NCI-H1417 treated with DMSO at 0.1 percent for 48 hours (cell line): Measurements from ENCODE around the gene DLG5.

Experiments
- DNase-seq: peaks from one replicate; lab custom pipeline; 2025; lab: John Stamatoyannopoulos, UW

Gene DLG5

DNA sequence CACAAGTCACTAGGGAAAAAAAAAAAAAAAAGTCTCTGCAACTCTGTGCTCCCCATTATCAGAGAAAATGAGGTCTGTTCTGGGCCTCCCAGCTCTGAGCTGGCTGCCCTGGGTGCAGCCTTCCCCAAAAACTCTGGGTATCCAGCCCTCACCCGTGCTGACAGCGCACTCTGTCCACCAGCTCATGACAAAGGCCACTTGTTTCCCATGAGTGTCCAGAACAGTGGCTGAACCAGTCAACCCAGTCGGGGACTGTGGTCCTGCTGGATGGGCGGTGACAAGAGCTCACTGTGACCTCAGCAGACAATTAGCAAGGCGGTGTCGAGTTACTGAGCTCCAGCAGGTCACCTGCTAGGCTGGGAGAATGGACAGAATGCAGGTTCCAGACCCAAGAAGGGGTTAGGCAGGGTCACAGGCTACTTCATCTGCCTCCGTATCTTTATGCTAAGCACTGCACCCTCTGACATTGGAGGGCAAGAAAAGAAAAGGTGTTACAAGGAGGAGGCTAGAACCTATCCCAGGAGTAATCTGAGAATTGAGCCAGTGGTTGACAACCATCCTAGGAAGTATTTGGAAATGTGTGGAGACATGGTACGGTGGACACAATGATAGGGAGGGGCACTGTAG is 37.2 kb downstream of the DLG5 start:
- no peak for DNase-seq

DNA sequence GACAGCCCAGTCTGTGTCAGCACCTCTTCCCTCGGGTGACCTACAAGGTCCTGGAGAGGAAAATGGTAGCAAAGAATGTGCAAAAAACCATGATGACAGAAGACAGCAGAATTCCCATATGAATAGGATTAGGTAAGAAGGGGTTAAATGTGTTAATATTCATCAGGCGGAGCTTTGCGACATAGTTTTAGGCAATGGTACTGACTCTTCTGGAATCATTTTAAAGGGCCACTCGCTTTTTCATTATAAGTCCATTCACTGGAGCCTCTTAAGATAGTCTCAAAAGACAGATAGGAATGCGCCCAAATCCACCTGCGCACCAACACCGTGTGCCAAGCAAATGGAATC is 38.2 kb downstream of the DLG5 start:
- DNase-seq = no peak

DNA sequence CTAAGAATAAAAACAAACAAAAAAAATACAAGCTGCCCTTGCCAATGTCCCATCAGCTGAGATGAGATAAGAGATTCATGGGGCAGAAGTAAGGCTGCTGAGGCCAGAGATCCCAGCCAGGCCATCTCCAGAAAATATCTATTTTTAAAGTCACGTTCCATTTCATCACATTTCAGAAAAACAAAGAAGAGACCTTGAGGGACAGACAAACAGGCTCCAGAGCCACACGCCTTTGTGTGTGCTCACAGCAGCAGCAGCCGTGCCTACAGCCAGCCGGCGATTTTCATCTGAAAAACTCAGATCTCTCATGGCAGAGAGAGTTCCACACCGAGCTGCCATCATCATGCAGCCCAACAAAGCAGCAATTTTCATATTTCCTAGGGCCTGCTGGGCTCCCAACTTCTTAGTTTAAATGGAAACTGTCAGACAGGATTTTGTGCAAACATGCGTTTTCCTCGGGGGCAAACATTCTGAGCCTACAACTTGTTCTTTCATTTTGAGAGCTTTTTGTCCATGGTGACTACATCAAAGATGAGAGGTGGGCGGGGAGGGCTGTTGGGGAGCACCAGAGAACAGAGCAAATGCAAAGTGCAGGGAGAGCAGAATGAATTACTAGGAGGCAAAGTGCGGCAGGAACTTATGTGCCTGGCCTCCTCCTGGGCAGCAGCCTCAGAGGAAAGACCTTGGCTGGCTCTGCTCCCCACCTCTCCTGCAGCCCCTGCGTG is 38.8 kb downstream of the DLG5 start:
- no peak for DNase-seq

DNA sequence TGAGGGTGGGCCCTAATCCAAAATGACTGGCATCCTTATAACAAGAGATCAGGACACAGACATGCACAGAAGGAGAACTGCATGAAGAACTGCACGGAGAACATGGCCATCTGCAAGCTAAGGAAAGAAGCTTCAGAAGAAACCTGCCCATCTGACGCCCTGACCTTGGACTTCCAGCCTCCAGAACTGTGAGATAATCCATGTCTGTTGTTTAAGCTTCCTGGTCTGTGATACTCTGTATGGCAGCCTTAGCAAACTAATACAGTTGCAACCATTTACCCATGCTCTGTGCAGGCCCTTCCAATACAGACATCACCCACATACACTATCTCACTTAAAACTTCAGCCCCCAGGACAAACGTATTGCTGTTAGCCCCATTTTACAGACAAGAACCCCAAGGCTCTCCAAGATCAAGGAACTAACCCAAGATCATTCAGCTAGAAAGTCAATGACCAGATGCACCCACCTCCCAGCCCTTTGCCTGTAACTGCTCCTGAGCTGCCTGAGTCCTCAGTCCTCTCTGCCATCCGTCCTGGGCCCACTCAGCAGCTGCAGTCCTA is 39.7 kb downstream of the DLG5 start:
- no peak for DNase-seq

DNA sequence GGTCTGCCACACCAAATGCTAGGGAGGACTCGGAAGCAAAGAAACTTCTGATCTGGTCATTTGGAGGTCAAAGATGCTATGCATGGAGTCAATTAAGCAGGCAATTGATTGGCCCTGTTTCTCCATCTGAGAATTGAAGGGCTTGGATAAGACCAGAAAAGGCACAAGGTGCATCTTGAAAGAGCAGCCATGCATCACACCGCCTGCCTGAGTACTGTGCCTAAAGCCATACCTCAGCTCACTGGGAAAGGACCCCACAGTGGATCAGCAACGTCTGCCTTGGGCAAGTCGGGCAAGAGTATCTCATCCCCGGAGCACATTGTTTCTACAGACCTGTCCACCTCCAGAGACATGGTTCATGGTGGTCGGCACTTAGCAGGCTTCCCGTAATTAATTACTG is 42.4 kb downstream of the DLG5 start:
- DNase-seq = no peak

DNA sequence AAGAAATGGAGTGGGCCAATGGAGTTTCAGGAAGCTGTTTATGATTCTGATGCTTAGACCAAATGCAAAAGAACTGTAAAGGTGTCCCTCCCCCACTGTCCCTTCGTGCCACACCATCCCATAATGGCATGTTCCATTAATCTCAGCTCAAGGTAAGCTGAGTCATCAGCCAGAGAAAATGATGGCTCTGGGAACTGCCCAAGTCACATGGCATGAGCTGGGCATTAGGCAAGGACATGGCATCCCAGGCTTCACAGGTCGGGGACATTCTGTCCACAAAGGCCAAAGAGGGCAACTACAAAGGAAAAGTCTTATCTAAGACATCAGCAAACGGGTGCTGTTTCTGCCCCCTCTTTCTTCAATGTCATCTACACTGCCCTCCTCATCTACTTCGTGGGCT is 44.9 kb downstream of the DLG5 start:
- no peak for DNase-seq

DNA sequence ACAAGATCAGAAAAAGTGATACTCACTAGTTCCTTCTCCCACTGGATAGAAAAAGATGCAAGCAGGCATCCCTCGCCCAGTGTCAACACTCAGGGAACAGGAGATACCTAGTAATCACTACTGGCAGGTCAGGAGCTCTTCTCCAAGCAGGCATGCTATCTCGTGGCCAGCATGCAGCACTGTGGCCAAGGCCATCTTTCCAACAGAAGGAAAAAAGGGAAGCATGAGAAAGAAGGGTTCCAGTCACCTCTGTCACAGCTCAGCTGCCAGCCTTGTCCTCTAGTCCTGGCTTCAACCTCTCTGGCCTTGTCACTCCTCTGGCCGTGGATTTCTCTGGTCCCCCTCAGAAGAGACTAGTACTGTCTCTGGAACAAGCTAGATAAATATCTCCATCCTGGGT is 45.3 kb downstream of the DLG5 start:
- no peak for DNase-seq

DNA sequence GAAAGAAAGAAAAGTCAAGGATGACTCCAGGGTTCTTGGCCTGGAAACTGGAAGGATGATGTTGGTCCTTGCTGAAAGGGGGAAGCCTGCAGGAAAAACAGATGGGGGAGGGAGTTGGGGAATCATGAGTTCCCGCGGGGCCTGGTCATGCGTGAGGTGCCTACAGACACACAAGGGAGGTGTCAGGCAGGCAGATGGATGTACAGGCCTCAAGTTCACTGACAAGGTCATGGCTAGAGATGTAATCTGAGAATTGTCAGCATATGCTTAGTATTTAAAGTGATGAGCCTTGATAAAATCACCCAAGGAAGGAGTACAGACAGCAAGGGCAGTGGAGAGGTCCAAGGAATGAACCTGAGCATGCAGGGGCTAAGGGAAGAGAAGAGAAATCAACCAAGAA is 46.8 kb downstream of the DLG5 start:
- DNase-seq = no peak

DNA sequence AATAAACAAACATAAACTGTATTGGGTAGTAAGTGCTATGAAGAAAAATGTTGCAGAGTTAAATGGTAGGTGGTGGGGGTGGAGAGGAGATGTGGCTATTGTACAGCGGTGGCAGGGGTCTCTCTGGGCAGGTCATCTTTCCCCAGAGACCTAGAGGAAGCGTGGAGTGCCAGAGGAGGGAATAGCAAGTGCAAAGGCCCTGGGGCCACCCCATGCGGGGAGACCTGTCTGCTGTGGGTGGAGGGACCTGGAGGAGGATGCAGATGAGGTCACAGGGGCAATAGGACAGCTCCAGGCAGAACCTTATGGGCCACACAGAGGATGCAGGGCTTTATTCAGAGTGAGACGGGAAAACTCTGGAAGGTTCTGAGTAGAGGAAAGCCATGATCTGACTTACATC is 47.5 kb downstream of the DLG5 start:
- no peak for DNase-seq

DNA sequence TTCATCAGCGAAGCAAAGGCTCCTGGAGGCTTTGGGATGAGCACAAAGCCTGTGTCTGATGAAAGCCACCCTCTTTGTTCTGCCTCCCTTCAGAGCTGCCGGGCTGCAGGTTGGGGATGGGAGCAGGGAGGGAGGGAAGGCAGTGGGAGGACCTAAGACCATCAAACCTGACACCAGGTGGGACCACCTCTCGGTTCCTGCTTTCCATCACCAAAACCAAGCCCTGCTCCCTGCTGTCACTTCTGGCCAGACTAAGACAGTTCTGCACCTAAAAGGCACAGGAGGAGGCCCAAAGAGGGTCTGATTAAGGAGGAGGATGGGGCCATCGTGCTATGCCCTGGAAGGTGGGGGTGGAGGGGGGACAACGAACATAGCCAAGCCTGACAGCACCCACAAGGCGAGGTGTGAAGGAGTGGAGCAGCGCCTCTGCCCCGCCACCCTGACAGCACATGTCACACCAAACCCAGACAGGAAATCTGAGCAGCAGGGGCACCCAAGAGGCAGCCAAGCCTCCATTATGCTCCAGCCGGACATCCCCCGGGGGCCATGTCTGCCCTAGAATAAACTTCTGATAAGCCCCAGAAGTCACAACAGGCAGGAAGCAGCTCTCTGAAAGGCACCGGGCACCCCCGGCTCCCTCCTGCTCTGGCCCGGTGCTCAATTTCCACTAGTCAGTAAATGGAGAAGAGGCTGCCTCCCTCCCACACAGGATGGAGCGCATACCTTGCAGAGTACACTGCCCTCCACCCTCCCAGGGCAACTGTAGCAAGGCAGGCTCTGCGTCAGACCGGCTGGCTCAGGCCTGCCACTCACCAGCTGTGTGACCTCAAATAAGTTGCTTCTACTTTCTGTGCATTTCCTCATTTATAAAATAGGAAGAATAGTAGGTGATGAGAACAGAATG is 48.9 kb downstream of the DLG5 start:
- DNase-seq = no peak

DNA sequence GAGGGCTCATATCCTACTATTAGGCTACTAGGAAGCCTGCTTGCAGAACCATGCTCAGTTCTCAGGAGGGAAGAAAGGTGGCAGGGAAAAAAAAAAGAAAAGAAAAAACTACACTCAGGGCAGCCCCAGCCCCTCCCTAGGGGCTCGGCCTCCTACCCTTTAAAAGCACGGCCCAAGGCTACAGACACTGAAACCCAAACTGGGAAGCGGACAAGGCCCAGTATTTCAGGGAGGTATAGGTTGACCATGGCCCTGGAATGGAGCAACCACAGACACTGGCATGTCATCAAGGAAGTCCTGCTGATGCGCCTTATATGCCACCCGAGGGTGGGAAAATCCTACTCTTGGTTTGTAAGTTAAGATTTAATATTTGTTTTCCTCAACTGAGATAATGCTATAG is 50.8 kb downstream of the DLG5 start:
- DNase-seq = no peak

DNA sequence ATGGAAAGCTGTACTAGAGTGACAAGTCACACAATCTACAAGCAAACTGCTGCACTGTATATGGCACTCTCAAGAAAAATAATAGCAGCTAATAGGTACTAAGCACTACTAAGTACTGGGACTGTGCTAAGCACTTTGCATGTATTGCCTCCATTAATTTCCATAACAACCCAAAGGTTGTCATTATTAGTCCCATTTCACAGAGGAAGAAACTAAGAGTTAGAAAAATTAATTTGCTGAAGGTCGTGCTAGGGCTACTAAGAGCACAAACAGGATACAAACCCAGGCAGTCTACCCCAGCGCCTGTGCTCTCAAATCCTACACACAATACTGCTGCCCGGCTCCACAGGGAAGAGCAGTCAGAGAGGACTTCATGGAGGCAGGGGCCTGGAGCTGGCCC is 51.7 kb downstream of the DLG5 start:
- no peak for DNase-seq

DNA sequence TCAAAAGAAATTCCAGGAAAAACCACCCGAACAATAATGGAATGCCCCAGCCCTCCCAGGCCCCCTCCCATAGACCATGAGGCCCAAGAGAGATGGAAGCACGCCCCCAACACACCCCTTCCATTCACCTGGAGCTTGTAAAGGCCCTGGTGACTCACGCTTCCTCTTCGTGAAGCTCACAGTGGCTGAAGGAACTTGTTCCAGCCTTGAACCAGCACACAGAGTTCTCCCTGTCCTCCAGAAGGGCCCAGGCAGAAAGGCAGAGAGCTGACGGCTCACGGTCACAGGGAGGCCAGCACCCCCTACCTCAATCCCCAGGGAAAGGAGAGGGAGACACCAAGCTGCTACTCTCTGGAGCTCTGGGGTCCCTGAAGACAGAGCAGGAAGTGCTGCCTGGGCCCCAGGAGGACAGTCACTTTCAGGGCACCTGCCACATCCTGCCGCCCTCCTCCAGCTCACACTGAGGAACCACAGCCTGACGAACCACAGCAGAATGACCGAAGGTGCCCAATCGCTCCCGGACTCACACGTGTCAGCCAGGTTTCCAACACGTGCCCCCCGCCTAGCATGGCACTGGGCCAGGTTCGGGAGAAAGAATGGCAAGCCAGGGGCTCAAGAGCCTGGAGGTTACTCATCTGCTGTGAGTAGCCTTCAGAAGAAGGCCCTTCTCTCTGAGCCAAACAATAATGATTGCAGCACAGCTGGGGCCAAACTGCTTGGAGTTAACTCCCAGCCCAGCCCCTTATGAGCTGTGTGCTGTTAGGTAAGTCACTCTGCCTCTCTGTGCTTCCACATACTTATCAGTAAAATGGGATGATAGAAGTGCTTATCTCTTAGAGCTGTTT is 52.8 kb downstream of the DLG5 start:
- no peak for DNase-seq

DNA sequence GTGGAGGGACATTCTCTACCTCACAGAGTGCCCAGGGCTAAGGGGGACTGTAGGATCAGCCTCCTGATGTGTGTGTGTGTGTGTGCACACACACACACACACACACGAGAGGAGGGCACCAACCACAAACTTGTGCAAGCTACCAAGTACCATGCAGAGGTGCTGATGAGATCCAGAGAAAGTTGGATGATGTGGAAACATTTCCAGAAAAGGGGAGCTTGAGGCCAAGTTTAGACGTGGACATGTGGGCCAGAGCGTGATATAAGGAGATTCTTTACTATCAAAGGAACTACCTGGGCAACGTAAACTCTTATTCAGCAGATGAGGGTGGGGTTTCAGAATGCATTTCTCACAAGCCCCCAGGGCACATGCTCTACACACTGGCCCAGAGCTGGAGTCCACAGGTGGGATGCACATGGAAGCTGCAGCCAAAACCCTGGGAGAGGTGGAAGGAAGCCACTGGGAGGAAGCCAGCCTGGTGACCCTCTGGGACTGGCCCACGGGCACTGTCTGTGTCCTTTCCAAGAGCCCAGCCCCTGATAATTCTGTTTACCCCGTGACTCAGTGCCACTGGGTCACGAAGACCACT is 53.5 kb downstream of the DLG5 start:
- DNase-seq = no peak

DNA sequence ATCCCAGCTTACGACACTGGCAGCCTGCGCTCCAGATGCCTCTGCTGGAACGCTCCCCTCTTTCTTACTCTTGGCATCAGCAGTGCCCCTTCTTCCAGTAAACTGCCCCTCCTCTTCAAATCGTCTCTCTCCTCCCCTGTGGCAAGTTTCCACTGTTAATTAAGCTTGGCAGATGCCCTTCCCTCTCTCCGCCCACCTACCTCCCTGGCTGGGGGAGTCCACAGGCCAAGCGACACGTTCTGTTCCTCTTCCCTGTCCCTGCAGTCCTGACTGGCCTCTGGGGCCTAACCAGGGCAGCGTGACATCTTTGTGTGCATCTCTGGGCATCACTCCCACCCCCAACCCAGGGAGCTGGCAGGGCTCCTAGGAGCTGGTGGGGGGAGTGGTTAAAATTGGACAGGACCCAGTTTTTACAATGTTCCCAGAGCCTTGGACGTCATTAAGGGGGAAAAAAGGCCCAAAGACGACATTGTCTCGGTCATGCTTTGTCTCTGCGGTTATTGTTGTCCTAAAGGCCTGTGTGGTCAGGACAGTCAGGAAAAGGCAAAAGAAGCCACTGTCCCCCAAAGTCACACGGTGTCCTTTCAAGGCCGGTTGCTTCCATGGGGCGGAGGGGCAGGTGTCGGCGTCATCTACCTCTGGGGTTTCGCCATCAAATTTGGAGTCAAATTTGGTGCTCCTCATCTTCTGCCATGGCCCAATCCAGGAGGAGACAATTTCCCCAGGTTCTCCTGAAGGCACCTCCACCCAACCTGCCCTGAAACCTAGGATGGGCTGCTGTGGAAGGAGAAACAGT is 54.2 kb downstream of the DLG5 start:
- DNase-seq = no peak

DNA sequence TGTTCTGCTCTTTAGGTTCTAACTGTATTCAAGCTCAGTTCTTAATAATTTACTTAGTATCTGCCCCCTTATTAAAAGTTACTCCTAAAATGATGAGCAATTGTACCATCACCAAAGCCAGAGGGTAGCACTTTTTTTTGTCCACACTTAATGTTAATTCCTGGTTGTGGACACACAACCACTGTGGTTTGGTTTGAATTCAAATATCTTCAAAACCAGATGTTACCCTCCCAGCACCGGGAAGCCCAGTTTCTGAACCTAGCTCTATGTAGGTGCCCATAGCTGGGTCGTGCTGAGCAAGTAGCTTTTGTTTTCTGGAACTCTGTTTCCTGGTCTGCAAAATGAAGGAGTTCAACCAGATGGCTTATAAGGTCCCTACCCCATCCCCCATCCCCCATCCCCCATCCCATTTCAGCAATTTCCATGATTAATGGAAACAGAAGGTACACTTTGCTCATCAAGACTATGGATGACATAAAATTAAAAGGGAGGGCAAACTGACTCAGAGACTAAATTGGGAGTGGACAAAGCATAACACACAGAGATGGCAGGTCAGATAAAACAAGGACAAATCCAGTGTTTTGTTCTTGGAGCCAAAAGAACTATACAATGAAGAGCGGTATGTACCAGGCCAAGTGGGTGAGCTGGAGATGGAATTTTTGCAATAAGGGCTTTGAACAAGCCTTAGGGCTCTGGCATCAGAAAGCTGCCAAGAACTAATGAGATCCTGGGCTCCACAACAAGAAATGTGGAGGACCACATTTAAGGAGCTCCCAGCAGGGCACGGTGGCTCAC is 56.7 kb downstream of the DLG5 start:
- DNase-seq = no peak

DNA sequence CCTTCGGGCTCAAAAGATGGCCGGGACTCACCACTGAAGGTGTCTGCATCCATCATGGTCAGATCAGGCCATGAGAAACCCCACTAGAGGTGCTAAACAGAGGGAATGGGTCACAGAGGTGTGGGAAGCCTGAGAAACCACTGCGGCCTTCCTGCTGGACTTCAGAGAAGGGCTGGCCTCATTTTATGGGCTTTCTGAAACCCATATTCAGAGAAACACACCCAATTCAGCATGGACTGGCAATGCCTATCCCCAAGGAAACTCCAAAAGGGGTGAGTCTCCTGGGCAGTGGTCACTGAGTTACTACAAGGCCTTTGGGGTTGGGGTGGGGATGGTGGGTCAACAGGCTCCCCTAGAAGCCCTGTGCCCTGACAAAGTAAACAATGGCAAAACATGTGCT is 58.0 kb downstream of the DLG5 start:
- DNase-seq = no peak

DNA sequence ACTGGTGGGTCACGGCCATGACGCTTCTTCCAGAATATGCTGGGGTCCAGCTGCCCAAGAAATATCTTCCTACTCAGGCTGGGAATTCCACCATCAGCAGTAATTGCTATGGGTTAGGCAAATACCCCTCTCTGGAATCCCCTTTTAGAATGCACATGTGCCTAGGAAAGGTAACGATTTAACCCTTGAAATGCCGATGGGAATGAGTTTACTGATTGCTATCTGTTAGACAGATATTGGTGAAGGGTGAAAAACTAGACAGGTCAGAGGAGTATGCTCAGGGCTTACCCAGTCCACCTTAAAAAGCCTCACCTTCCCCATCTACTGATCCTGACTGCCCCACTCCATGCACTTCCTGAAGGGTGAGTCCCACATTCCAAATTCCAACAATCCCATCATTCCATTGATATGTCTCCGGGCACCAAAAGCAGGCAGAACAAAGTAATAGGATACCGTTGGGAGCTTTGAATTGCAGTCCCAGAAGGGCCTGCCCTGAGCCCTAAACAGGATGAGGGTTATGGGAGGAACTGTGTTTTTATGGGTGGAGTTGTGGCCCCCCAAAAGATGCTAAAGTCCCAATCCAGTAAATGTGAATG is 59.3 kb downstream of the DLG5 start:
- DNase-seq = no peak

DNA sequence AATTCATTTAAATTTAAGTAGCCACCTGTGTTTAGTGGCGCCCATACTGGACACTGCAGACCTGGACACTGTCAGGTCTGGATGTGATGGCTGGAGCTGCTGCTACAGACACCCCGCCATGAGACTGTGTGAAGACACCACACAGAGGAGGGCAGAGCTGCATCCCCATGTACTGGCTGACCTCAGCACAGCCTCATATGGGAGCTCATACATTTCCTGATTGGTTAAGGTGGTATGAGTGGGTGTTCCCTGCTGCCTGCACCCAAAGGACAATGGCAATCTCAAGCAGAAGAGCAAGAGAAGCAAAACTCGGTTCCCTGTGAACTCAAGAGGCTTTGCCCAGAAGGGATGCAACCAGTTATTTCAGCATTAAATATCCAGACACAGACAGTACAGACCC is 60.0 kb downstream of the DLG5 start:
- no peak for DNase-seq
